ENCODE data around the gene PFN4. TPM values are rescaled to one million over a fixed set of nuclear protein-coding genes. Genes with fewer than 3 reads are reported as not detected.
"Not testable (repeated sequence)": the region's sequence is repeated elsewhere in the genome, so short reads cannot be mapped to it uniquely, and the experiment has no call there.

PFN4 gene
- total RNA-seq, 2 experiments from 2014 or later: not detected

DNA sequence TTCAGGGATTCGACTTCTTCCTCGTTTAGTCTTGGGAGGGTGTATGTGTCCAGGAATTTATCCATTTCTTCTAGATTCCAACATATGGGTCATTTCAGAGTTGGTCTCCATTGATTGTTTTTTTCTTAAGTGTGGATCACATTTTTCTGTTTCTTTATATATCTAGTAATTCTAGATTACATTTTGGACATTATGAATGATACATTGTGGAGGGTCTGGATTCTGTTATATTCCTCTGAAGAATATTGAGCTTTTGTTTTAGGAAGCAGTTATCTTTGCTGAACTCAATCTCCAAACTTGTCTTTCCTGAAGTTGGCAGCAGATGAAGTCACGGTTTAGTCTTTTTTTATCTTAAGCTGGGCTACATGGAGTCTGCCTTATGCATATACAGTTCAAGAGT lies 9.4 kb upstream of the PFN4 start:
- peaks cover 8% of the 10 kb centered on the region for H3K4me1 Mint-ChIP-seq
- peaks cover 9% of the 10 kb centered on the region for H3K9me3 Mint-ChIP-seq
- POLR2A ChIA-PET: no interaction called here
- H3K27ac Mint-ChIP-seq: no peak overlapping the region
- DNase-seq (no peak), ATAC-seq (ENCODE audit: low read depth) (no peak)
- H3K36me3 Mint-ChIP-seq: peaks cover 15% of the 10 kb centered on the region
- peaks cover 3% of the 10 kb centered on the region for H3K27me3 Mint-ChIP-seq
- H3K4me3 Mint-ChIP-seq: no peak overlapping the region

DNA sequence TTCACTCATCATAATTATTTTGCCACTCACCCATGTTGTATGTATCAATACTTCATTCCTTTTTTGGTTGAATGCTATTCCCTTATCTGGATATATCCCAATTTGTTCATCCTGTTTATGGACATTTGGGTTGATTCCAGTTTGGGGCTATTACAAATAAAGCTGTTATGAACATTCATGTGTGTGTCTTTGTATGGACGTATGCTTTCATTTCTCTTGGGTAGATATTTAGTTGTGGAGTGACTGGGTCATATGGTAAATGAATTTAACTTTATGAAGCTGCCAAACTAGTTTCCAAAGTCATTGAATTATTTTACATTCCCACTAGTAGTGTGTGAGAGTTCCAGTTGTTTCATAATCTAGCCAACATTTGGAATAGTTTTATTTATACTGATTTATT lies 2.8 kb upstream of the PFN4 start:
- POLR2A ChIA-PET: no interaction called here
- no peak overlapping the region for H3K4me3 Mint-ChIP-seq

DNA sequence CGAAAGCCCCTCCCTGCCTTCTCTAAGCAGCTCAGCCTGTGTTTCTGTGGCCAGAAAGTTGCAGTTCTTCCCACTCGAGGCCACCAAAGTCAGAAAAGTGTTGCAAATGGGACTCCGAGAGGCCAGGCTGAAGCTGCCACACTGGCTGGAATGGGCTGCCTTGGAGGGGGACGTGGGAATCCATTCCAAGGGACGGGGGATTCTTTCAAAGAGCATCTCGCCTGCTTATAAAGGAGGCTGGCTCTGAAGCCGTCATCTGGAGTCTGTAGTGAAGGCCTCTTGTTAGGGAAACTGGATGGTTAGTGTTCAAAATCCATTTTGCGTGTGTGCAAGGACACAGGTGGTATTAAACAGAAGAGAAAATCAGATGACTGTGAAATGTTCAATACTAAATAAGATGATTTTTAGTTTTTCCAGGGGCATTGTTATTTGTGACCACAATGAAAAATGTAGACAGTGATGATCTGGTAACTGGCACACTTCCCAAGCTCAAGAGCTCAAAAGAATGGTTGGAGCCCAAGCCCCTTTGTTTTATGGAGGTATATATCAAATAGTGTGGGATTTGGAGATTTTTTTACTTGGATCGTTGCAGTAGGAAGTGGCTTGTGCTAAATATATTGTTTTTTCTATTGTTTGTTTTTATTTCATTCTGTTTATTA lies 917 bp upstream of the PFN4 start:
- DNase-seq: no peak
- peaks cover 2% of the 10 kb centered on the region for H3K36me3 Mint-ChIP-seq
- no peaks in the 10 kb centered on the region for H3K9me3 Mint-ChIP-seq
- POLR2A ChIA-PET: interaction anchor here (0.7 to 2.8 kb wide), 3 partner anchors 41 to 197 kb away, joined by 3 to 14 read pairs (median 3); partner anchors contain the start of genes ATAD2B and SF3B6
- ATAC-seq (ENCODE audit: low read depth): no peak
- H3K27ac Mint-ChIP-seq: peak overlapping the region; percentile 76
- peak overlapping the region; percentile 84 for H3K4me3 Mint-ChIP-seq
- H3K27me3 Mint-ChIP-seq: peaks cover 2% of the 10 kb centered on the region
- peaks cover 17% of the 10 kb centered on the region for H3K4me1 Mint-ChIP-seq

More for the DNA sequence above, 2.8 kb upstream of the PFN4 start:
- Mint-ChIP-seq H3K27me3 (peaks cover 2% of the 10 kb centered on the region), H3K4me1 (peaks cover 23% of the 10 kb centered on the region), H3K9me3 (no peaks in the 10 kb centered on the region), H3K36me3 (peaks cover 2% of the 10 kb centered on the region), H3K27ac (no peak overlapping the region)
- ATAC-seq (ENCODE audit: low read depth) (no peak), DNase-seq (no peak)

DNA sequence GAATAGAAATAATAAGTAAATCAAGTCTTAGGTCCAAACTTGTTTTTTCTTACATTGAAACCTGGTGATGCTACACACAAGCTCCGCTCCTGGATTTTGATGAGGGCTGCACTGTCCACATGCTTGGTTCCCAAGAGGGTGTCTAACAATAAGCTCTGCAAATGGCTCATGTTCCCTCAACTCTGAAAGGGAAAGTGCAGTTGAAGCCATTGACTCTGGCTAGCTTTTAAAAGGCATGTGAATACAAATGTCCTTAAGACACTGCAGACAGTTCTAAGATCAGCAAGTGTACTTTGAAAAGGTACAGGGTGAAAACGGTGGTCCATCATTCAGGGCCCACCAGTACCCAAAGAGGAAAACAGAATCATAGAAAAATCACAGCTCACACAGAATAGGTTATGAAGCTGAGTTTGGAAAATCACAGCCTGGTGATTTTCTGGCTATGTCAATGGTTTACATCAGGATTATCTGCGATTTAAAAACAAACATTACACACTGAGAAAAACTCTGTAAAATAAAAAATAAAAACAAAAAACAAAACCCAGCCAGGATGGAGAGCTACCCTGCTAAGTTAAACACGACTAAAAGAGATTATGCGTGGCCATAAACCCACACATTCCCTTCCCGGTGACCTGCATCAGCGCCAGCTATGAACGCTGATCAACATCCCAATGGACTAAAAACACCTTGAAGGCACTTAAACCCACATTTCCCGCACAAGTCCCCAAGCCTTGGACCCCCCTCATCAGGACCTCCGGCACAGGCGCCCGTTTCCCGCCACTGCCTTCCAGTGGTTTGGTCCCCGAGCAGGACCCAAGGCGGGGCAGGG lies 554 bp downstream of the PFN4 start:
- peaks cover 16% of the 10 kb centered on the region for H3K4me1 Mint-ChIP-seq
- peak overlapping the region; percentile 79 for H3K4me3 Mint-ChIP-seq
- ATAC-seq (ENCODE audit: low read depth) (no peak), DNase-seq (no peak)
- H3K27me3 Mint-ChIP-seq: peaks cover 2% of the 10 kb centered on the region
- peaks cover 2% of the 10 kb centered on the region for H3K36me3 Mint-ChIP-seq
- peak overlapping the region; percentile 17 for H3K27ac Mint-ChIP-seq
- POLR2A ChIA-PET: interaction anchor here (1.2 to 2.8 kb wide), 2 partner anchors 38 to 195 kb away, joined by 10 to 14 read pairs; partner anchors contain the start of genes ATAD2B and TP53I3
- no peaks in the 10 kb centered on the region for H3K9me3 Mint-ChIP-seq

DNA sequence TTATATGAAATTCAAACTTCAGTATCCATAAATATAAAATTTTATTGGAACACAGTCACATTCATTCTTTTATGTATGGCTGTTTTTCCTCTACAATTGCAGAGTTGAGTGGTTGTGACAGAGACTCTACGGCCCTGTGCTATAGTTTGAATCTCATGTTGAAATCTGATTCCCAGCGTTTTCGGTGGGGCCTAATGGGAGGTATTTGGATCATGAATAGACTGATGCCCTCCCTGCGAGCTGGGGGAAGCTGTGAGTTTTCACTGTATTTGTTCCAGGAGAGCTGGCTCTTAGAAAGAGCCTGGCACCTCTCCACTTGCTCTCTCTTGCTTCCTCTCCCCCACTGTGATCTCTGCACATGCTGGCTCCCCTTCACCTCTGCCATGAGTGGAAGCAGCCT lies 1.7 kb downstream of the PFN4 start:
- POLR2A ChIA-PET: no interaction called here
- Mint-ChIP-seq H3K9me3 (no peaks in the 10 kb centered on the region), H3K27ac (no peak overlapping the region), H3K4me1 (peaks cover 13% of the 10 kb centered on the region), H3K36me3 (no peaks in the 10 kb centered on the region), H3K4me3 (no peak overlapping the region), H3K27me3 (peaks cover 2% of the 10 kb centered on the region)
- DNase-seq: no peak
- ATAC-seq (ENCODE audit: low read depth): no peak

DNA sequence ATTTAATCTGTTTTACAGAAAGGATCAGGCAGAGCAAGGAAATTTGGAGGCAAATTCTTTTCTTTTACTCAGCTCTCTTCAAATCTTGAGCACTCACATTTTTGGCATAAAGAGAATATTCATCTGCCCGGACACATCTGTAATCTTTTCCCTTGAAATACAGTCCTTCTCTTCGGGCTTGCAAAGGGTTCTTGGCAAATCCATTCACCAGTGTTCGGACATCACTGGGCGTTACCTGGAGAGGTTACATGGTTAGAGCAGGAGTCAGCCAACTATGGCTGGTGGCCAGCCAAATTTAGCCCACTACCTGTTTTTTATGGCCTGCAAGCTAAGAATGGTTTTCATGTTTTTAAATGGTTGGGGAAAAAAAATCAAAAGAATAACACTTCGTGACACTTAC lies 2.1 kb downstream of the PFN4 start:
- Mint-ChIP-seq H3K9me3 (no peaks in the 10 kb centered on the region), H3K27ac (no peak overlapping the region), H3K4me3 (no peak overlapping the region), H3K27me3 (peaks cover 2% of the 10 kb centered on the region), H3K36me3 (no peaks in the 10 kb centered on the region), H3K4me1 (peaks cover 13% of the 10 kb centered on the region)
- DNase-seq (no peak), ATAC-seq (ENCODE audit: low read depth) (no peak)
- POLR2A ChIA-PET: no interaction called here

DNA sequence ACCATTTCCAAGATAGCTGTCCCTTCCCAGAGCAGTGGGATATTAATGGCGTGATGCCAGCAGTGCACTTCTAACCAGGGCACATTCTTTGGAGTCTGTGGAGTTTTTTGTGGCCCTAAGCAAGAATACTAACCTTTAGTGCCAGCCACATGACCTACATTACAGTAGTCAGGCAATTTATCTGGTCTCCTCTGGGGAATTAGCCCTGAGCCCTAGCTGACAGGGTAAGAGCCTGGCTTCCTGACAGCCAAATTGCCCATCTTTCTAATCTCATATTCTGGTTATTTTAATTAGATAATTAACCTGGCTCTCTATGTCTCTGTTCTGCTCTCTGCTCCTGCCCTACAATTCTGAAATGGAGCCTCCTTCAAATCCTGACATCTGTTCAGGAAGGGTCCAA lies 5.2 kb downstream of the PFN4 start:
- Mint-ChIP-seq H3K27ac (no peak overlapping the region), H3K27me3 (peaks cover 2% of the 10 kb centered on the region), H3K4me3 (no peak overlapping the region), H3K36me3 (no peaks in the 10 kb centered on the region), H3K9me3 (no peaks in the 10 kb centered on the region), H3K4me1 (peaks cover 5% of the 10 kb centered on the region)
- DNase-seq (no peak), ATAC-seq (ENCODE audit: low read depth) (no peak)
- POLR2A ChIA-PET: interaction anchor here (0.6 kb wide), 1 partner anchor 132 kb away, joined by 4 read pairs; no protein-coding TSS in a partner anchor

DNA sequence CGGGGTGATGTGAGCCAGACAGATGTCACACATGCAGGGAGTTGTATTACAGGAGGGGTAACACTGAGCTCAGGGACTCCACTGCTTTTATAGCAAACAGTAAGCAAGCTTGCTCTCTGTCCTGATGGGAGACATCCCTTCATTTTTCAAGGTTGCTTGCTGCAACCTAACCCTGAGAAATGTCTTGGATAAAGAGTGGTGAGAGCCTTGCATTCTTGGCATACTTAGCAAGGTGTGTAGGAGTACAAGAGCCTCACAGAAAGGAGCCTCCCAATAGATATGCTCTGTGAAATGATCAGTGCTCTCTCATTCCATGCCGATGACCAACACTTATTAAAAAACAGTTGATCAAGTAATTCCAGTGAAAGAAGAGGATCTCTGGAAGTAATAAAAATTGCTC lies 8.1 kb downstream of the PFN4 start:
- Mint-ChIP-seq H3K4me3 (no peak overlapping the region), H3K9me3 (no peaks in the 10 kb centered on the region), H3K27me3 (no peaks in the 10 kb centered on the region), H3K36me3 (no peaks in the 10 kb centered on the region), H3K4me1 (no peaks in the 10 kb centered on the region), H3K27ac (no peak overlapping the region)
- POLR2A ChIA-PET: no interaction called here
- ATAC-seq (ENCODE audit: low read depth) (no peak), DNase-seq (no peak)

DNA sequence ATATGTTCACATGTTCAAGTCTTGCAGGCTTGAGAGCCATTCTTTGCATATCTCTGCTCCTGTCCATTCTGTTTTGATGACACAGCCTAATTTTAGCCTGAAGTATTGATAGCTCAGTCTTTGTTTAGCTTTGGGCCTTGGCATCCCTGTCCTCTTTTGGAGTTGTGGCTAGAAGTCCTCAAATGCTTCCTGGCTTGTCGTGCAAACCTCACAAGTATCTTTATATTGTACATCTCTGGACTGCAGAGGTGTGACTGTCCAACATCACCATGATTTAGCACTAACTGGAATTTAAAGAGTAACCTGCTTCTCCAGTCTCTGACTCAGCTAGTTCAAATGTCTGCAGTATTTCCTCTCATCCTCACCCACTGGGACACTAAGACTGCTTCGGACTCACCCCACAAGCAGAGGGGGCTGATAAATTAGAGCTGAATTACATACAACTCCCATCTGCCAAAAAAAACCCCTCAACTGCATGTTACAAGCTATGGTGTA lies 11.7 kb downstream of the PFN4 start:
- POLR2A ChIA-PET: no interaction called here

DNA sequence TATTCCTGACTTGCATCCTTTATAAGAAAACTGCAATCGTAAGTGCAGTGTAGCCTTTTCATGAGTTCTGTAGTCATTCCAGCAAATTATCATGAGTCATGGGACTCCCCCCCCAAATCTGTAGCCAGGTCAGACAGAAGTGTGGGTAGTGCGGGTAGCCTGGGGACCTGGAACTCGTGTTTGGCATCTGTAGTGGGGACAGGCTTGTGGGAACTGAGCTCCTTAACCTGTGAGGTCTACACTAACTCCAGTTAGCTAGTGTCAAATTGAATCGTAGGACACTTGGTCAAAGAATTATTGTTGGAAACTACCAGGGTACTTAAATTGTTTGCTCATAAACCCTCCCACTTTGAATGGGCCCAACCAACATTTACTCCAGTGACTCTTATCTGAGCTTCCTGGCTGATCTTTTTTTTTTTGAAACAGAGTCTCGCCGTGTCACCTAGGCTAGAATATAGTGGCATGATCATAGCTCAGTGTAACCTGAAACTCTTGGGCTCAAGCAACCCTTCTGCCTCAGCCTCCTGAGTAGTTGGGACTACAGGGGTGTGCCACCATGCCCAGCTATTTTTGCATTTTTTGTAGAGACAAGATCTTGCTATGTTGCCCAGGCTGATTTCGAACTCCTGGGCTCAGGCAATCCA lies 12.4 kb downstream of the PFN4 start:
- H3K4me3 Mint-ChIP-seq: no peak overlapping the region
- H3K4me1 Mint-ChIP-seq: no peaks in the 10 kb centered on the region
- peaks cover 12% of the 10 kb centered on the region for H3K9me3 Mint-ChIP-seq
- POLR2A ChIA-PET: no interaction called here
- no peak overlapping the region for H3K27ac Mint-ChIP-seq
- peaks cover 2% of the 10 kb centered on the region for H3K27me3 Mint-ChIP-seq
- no peak for ATAC-seq (ENCODE audit: low read depth)
- DNase-seq: no peak
- H3K36me3 Mint-ChIP-seq: peaks cover 4% of the 10 kb centered on the region

More for the DNA sequence above, 11.7 kb downstream of the PFN4 start:
- Mint-ChIP-seq H3K9me3 (peaks cover 10% of the 10 kb centered on the region), H3K27ac (no peak overlapping the region), H3K4me3 (no peak overlapping the region), H3K27me3 (peaks cover 2% of the 10 kb centered on the region), H3K4me1 (no peaks in the 10 kb centered on the region), H3K36me3 (peaks cover 4% of the 10 kb centered on the region)
- no peak for DNase-seq
- no peak for ATAC-seq (ENCODE audit: low read depth)

DNA sequence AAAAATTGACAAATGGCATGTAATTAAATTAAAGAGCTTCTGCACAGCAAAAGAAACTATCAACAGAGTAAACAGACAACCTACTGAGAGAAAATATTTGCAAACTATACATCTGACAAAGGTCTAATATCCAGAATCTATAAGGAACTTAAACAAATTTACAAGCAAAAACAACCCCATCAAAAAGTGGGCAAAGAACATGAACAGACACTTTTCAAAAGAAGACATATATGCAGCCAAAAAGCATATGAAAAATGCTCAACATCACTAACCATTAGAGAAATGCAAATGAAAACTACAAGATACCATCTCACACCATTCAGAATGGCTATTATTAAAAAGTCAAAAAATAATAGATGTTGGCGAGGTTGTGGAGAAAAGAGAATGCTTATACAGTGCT lies 13.7 kb downstream of the PFN4 start:
- DNase-seq; H3K36me3 Mint-ChIP-seq; H3K4me3 Mint-ChIP-seq; POLR2A ChIA-PET; H3K4me1 Mint-ChIP-seq; H3K27me3 Mint-ChIP-seq; ATAC-seq (ENCODE audit: low read depth); H3K27ac Mint-ChIP-seq: not testable (repeated sequence)
- H3K9me3 Mint-ChIP-seq: peaks cover 12% of the 10 kb centered on the region

DNA sequence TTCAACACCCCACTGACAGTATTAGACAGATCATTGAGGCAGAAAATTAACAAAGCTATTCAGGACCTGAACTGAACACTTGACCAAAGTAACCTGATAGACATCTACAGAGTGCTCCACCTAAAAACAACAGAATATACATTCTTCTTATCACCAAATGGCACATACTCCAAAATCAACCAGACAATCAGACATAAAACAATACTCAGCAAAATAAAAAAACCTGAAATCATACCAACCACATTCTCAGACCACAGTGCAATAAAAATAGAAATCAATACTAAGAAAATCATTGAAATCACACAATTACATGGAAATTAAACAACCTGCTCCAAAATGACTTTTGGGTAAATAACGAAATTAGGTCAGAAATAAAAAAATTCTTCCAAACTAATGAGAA lies 15.8 kb downstream of the PFN4 start:
- H3K4me1 Mint-ChIP-seq: no peaks in the 10 kb centered on the region
- POLR2A ChIA-PET: no interaction called here
- H3K27me3 Mint-ChIP-seq: peaks cover 2% of the 10 kb centered on the region
- ATAC-seq (ENCODE audit: low read depth) (no peak), DNase-seq (no peak)
- H3K4me3 Mint-ChIP-seq: no peak overlapping the region
- H3K9me3 Mint-ChIP-seq: peaks cover 17% of the 10 kb centered on the region
- peaks cover 6% of the 10 kb centered on the region for H3K36me3 Mint-ChIP-seq
- H3K27ac Mint-ChIP-seq: no peak overlapping the region

DNA sequence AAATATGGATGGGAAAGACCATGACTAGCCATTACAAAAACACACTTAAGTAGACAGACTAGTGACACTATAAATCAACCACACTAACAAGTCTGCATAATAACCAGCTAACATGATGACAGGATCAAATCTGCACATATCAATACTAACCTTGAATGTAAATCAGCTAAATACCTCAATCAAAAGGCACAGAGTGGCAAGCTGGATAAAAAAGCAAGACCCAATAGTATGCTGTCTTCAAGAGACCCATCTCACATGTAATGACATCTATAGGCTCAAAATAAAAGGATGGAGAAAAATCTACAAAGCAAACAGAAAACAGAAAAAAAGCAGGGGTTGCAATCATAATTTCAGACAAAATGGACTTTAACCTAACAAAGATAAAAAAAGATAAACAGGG lies 16.3 kb downstream of the PFN4 start:
- Mint-ChIP-seq H3K27ac (no peak overlapping the region), H3K27me3 (peaks cover 2% of the 10 kb centered on the region), H3K4me1 (no peaks in the 10 kb centered on the region), H3K4me3 (no peak overlapping the region), H3K9me3 (peaks cover 17% of the 10 kb centered on the region), H3K36me3 (peaks cover 6% of the 10 kb centered on the region)
- POLR2A ChIA-PET: no interaction called here
- DNase-seq (no peak), ATAC-seq (ENCODE audit: low read depth) (no peak)
